ENCODE measurements around the gene GPATCH1.

Gene GPATCH1

GRCh38 chr19:33132021-33132420 is 51.0 kb downstream of the GPATCH1 start, which contains the start of gene WDR88:
TSS of gene WDR88 (plus strand) at chr19:33132114. CDS start at chr19:33132170, 56 bp downstream.
- Mint-ChIP-seq H3K4me1 (peaks cover 6% of the 10 kb centered on the region), H3K36me3 (ENCODE audit: low read depth) (peaks cover 30% of the 10 kb centered on the region), H3K27me3 (ENCODE audit: low read depth, poor library complexity) (peaks cover 25% of the 10 kb centered on the region), H3K27ac (no peak within 1 kb of the TSS), H3K9me3 (no peaks in the 10 kb centered on the region), H3K4me3 (no peak within 1 kb of the TSS)
- TF ChIP-seq, protein P1, sequence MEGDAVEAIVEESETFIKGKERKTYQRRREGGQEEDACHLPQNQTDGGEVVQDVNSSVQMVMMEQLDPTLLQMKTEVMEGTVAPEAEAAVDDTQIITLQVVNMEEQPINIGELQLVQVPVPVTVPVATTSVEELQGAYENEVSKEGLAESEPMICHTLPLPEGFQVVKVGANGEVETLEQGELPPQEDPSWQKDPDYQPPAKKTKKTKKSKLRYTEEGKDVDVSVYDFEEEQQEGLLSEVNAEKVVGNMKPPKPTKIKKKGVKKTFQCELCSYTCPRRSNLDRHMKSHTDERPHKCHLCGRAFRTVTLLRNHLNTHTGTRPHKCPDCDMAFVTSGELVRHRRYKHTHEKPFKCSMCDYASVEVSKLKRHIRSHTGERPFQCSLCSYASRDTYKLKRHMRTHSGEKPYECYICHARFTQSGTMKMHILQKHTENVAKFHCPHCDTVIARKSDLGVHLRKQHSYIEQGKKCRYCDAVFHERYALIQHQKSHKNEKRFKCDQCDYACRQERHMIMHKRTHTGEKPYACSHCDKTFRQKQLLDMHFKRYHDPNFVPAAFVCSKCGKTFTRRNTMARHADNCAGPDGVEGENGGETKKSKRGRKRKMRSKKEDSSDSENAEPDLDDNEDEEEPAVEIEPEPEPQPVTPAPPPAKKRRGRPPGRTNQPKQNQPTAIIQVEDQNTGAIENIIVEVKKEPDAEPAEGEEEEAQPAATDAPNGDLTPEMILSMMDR (IDR thresholded peaks at IDR 0.05), result no peak
- no peak for DNase-seq

- DNase-seq, result no peak
- Mint-ChIP-seq H3K36me3 (ENCODE audit: low read depth) (peaks cover 28% of the 10 kb centered on the region), H3K27ac (no peak overlapping the region), H3K9me3 (no peaks in the 10 kb centered on the region), H3K27me3 (ENCODE audit: low read depth, poor library complexity) (peaks cover 28% of the 10 kb centered on the region), H3K4me3 (no peak overlapping the region), H3K4me1 (peaks cover 6% of the 10 kb centered on the region)
- TF ChIP-seq, protein P1 (IDR thresholded peaks at IDR 0.05), result no peak
Measured at GRCh38 chr19:33132425-33132824, 51.4 kb downstream of the GPATCH1 start.

GRCh38 chr19:33133438-33134031 is 52.6 kb downstream of the GPATCH1 start:
- TF ChIP-seq, protein P1 (IDR thresholded peaks at IDR 0.05), result no peak
- Mint-ChIP-seq H3K36me3 (ENCODE audit: low read depth) (peaks cover 23% of the 10 kb centered on the region), H3K9me3 (no peaks in the 10 kb centered on the region), H3K27me3 (ENCODE audit: low read depth, poor library complexity) (peaks cover 28% of the 10 kb centered on the region), H3K4me3 (no peak overlapping the region), H3K4me1 (peaks cover 6% of the 10 kb centered on the region), H3K27ac (no peak overlapping the region)
- peak; percentile 17 for DNase-seq

GRCh38 chr19:33134571-33135041 is 53.6 kb downstream of the GPATCH1 start:
- peaks cover 6% of the 10 kb centered on the region for H3K4me1 Mint-ChIP-seq
- peaks cover 19% of the 10 kb centered on the region for H3K36me3 Mint-ChIP-seq (ENCODE audit: low read depth)
- peaks cover 31% of the 10 kb centered on the region for H3K27me3 Mint-ChIP-seq (ENCODE audit: low read depth, poor library complexity)
- TF ChIP-seq, protein P1 (IDR thresholded peaks at IDR 0.05), result no peak
- no peaks in the 10 kb centered on the region for H3K9me3 Mint-ChIP-seq
- no peak overlapping the region for H3K27ac Mint-ChIP-seq
- H3K4me3 Mint-ChIP-seq, result no peak overlapping the region
- peak; percentile 37 for DNase-seq

DNA sequence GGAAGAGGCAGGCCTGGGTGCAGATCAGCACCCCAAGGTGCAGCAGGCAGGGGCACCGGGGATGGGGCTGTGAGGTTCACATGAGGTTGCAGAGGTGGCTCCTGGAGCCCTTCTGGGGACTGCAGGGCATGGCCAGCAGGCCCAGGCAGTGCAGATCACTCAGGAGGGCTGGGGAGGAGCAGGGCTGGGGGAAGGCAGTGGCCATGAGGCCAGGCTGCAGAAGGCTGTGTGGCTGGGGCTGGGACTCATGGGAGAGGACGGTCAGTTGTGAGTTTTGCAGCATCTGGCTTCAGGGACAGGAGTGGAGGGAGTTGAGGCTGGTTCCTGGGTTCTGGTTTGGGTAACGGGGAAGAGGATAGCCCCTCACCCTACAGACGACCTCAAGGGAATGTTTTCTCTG is 58.2 kb downstream of the GPATCH1 start:
- no peaks in the 10 kb centered on the region for H3K9me3 Mint-ChIP-seq

More for the DNA sequence above, 58.2 kb downstream of the GPATCH1 start:
- Mint-ChIP-seq H3K4me3 (no peak overlapping the region), H3K36me3 (ENCODE audit: low read depth) (no peaks in the 10 kb centered on the region), H3K4me1 (peaks cover 13% of the 10 kb centered on the region), H3K27me3 (ENCODE audit: low read depth, poor library complexity) (peaks cover 30% of the 10 kb centered on the region), H3K27ac (peak overlapping the region; percentile 57)
- no peak for DNase-seq
- TF ChIP-seq, protein P1 (IDR thresholded peaks at IDR 0.05), result no peak
